Hepatocyte (in vitro differentiated cells): ENCODE results near the gene RIC8A. TPM values are rescaled to one million over a fixed set of nuclear protein-coding genes. Genes with fewer than 3 reads are reported as not detected.

ENCODE experiments used
- DNase-seq: peaks from one replicate; pipeline ENCODE4 v3.0.0-alpha.2; 2016; ENCODE audit warnings: low spot score
- H2AFZ ChIP-seq: fragments of 200-600 bp; sonication (generic); 2 replicates; pipeline ENCODE4 v1.6.0; 2016; ENCODE audit warnings: antibody characterized with exemption, mild to moderate bottlenecking
- H3K27ac ChIP-seq: fragments of 200-600 bp; sonication (generic); 2 replicates; pipeline ENCODE4 v1.5.1; 2016; ENCODE audit warnings: mild to moderate bottlenecking
- H3K27me3 ChIP-seq: fragments of 200-600 bp; sonication (generic); 2 replicates; pipeline ENCODE4 v1.6.1; 2016
- H3K36me3 ChIP-seq: fragments of 200-600 bp; sonication (generic); replicated peaks from 2 replicates; pipeline ENCODE4 v1.5.1; 2016; ENCODE audit warnings: low read depth; ENCODE audit not compliant: insufficient read depth
- H3K4me1 ChIP-seq: fragments of 200-600 bp; sonication (generic); 2 replicates; pipeline ENCODE4 v1.5.1; 2016; ENCODE audit warnings: mild to moderate bottlenecking, moderate library complexity; ENCODE audit not compliant: insufficient read depth
- H3K4me2 ChIP-seq: fragments of 200-600 bp; sonication (generic); 2 replicates; pipeline ENCODE4 v1.6.0; 2016
- H3K4me3 ChIP-seq: fragments of 200-600 bp; sonication (generic); 2 replicates; pipeline ENCODE4 v1.5.1; 2016; ENCODE audit warnings: mild to moderate bottlenecking
- H3K79me2 ChIP-seq: fragments of 200-600 bp; sonication (generic); 2 replicates; pipeline ENCODE4 v1.6.0; 2017; ENCODE audit warnings: mild to moderate bottlenecking
- H3K9me2 ChIP-seq: fragments of 200-600 bp; sonication (generic); replicated peaks from 2 replicates; pipeline ENCODE4 v1.6.0; 2017; ENCODE audit warnings: mild to moderate bottlenecking; ENCODE audit not compliant: insufficient read depth
- H3K9me3 ChIP-seq: fragments of 200-600 bp; sonication (generic); 2 replicates; pipeline ENCODE4 v1.5.1; 2016; ENCODE audit warnings: low read depth, mild to moderate bottlenecking
- H4K20me1 ChIP-seq: fragments of 200-600 bp; sonication (generic); 2 replicates; pipeline ENCODE4 v1.6.0; 2016; ENCODE audit warnings: mild to moderate bottlenecking; ENCODE audit not compliant: insufficient read depth, poor library complexity, severe bottlenecking
- EZH2 ChIP-seq: fragments of 200-600 bp; sonication (generic); IDR thresholded peaks from 2 replicates; pipeline ENCODE4 v1.6.1; 2016; ENCODE audit warnings: antibody characterized with exemption, mild to moderate bottlenecking, borderline replicate concordance
- EZH2phosphoT487 ChIP-seq: fragments of 200-600 bp; sonication (generic); IDR thresholded peaks from one replicate; pipeline ENCODE4 v1.6.1; 2018; ENCODE audit warnings: antibody characterized with exemption, mild to moderate bottlenecking, low read depth, moderate library complexity; ENCODE audit not compliant: unreplicated experiment, severe bottlenecking
- WGBS: methylation state at CpG from one replicate; pipeline ENCODE4 v1.1.6; 2016; ENCODE audit warnings: low lambda C conversion rate; ENCODE audit errors: missing lambda C conversion rate; 5-methylcytosine and 5-hydroxymethylcytosine counted together
- polyA plus RNA-seq: library from polyadenylated mRNA; unstranded; fragments of >200 nt; fragmentation: Nextera tagmentation; extraction: Ambion mirVana; gene quantifications from 2 replicates; pipeline ENCODE4 v1.2.1, GENCODE V29; 2016
- total RNA-seq: library from RNA; depleted of rRNA; stranded (reverse); fragments of >200 nt; gene quantifications from 2 replicates; pipeline ENCODE4 v1.2.3, GENCODE V29; 2014
- TF ChIP-seq, protein P1 (sequence below): fragments of 200-600 bp; sonication (generic); IDR thresholded peaks from 2 replicates; pipeline ENCODE4 v1.5.1; 2016; ENCODE audit warnings: antibody characterized with exemption, mild to moderate bottlenecking; ENCODE audit not compliant: poor library complexity

RIC8A gene
- total and polyA plus RNA-seq, 2 experiments from 2014 or later = 75.6 to 82.1 TPM

DNA sequence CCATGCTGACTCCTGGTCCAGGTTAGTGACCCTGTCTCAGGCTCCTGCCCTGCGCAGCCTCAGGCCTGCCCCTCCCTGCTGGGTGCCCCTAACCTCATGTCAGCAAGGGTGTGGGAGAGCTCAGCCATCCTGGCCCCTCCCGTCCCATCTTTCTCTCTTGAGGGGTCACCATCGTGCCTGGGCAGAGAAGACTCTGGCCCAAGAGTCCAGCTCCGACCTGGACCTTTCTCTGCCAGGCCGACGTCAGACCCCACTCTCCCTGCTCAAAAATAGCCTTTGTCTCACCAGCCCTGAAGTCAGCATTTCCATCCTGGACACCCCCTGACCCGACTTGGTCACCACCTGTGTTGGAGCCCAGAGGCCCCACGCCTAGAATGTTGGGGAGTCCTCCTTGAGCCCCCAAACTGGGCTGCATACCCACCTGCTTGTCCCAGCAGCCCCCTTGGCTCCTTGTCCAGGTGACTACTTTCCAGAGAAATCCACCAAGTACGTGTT lies 9.7 kb upstream of the RIC8A start:
- no peak overlapping the region for H3K4me2 ChIP-seq
- H3K4me1 ChIP-seq = no peaks in the 10 kb centered on the region
- no peaks in the 10 kb centered on the region for H3K9me3 ChIP-seq
- 86% methylated on average over 9 of the region's 9 CpGs for WGBS
- H3K9me2 ChIP-seq = no peaks in the 10 kb centered on the region
- H4K20me1 ChIP-seq = peaks cover 7% of the 10 kb centered on the region
- TF ChIP-seq, protein P1, sequence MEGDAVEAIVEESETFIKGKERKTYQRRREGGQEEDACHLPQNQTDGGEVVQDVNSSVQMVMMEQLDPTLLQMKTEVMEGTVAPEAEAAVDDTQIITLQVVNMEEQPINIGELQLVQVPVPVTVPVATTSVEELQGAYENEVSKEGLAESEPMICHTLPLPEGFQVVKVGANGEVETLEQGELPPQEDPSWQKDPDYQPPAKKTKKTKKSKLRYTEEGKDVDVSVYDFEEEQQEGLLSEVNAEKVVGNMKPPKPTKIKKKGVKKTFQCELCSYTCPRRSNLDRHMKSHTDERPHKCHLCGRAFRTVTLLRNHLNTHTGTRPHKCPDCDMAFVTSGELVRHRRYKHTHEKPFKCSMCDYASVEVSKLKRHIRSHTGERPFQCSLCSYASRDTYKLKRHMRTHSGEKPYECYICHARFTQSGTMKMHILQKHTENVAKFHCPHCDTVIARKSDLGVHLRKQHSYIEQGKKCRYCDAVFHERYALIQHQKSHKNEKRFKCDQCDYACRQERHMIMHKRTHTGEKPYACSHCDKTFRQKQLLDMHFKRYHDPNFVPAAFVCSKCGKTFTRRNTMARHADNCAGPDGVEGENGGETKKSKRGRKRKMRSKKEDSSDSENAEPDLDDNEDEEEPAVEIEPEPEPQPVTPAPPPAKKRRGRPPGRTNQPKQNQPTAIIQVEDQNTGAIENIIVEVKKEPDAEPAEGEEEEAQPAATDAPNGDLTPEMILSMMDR = no peak
- TF ChIP-seq EZH2phosphoT487 (no peak), EZH2 (no peak)
- no peaks in the 10 kb centered on the region for H3K27me3 ChIP-seq
- H3K79me2 ChIP-seq = no peaks in the 10 kb centered on the region
- DNase-seq = no peak
- no peaks in the 10 kb centered on the region for H3K36me3 ChIP-seq
- no peak overlapping the region for H3K27ac ChIP-seq
- H2AFZ ChIP-seq = no peak overlapping the region
- no peak overlapping the region for H3K4me3 ChIP-seq

DNA sequence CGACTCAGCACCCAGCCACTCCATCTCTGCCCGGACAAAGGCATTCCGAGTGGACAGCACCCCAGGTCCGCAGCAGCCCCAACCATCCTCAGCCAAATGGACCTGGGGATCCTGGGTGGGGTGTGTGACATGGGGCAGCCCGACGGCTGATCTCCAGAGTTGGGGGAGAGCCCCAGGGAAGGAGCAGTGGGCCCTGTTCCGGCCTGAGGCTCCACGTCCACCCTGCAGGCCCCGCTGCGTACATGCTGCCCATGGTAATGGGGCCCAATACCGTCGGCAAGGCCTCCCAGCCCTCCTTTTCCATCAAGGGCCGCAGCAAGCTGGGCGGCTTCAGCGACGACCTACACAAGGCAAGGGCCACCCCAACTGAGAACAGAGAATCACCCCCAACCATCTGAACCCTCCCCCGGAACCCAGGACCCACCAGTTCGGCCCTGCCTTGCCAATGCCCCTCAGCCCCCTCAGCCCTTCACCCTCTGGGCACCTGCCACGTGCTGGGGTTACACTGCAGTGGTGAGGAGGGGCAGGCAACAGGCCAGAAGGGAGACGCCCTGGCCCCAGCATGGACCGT lies 9.2 kb upstream of the RIC8A start:
- peaks cover 10% of the 10 kb centered on the region for H4K20me1 ChIP-seq
- H2AFZ ChIP-seq = no peak overlapping the region
- no peaks in the 10 kb centered on the region for H3K9me3 ChIP-seq
- WGBS = 88% methylated on average over 16 of the region's 21 CpGs
- no peaks in the 10 kb centered on the region for H3K4me1 ChIP-seq
- no peak overlapping the region for H3K27ac ChIP-seq
- H3K36me3 ChIP-seq = no peaks in the 10 kb centered on the region
- H3K9me2 ChIP-seq = no peaks in the 10 kb centered on the region
- TF ChIP-seq EZH2phosphoT487 (no peak), EZH2 (no peak)
- TF ChIP-seq, protein P1 = no peak
- H3K4me2 ChIP-seq = no peak overlapping the region
- no peak overlapping the region for H3K4me3 ChIP-seq
- no peaks in the 10 kb centered on the region for H3K27me3 ChIP-seq
- H3K79me2 ChIP-seq = no peaks in the 10 kb centered on the region
- DNase-seq = no peak

DNA sequence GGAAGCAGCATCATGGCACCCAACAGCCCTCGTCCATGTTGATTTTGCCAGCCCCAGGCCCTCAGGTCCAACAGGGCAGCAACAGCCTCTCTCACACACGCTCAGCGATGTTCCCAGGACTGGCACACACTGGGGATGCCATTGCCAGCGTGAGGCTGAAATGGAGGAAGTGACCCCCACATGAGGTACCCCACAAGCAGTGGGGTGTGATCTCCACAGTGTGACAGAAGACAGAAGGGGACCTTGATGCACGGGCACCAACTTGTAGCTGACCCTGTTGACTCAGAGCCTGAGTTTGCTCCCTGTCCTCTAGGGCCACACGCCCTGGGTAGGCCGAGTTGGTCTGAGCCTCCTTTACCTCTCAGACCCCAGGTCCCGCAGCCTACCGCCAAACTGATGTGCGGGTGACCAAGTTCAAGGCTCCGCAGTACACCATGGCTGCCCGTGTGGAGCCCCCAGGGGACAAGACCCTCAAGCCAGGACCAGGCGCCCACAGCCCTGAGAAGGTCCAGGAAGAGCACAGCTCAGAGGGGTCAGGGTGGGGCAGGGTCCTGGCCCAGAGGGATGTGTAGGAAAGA lies 8.4 kb upstream of the RIC8A start:
- DNase-seq = no peak
- Histone ChIP-seq H3K27me3 (no peaks in the 10 kb centered on the region), H3K9me2 (no peaks in the 10 kb centered on the region), H3K4me1 (no peaks in the 10 kb centered on the region), H3K4me2 (no peak overlapping the region), H3K79me2 (peaks cover 5% of the 10 kb centered on the region), H3K36me3 (no peaks in the 10 kb centered on the region), H2AFZ (no peak overlapping the region), H3K9me3 (no peaks in the 10 kb centered on the region), H3K27ac (no peak overlapping the region), H4K20me1 (peaks cover 18% of the 10 kb centered on the region), H3K4me3 (no peak overlapping the region)
- WGBS = 91% methylated on average over 13 of the region's 13 CpGs
- TF ChIP-seq, protein P1 = no peak
- TF ChIP-seq EZH2phosphoT487 (no peak), EZH2 (no peak)
